ENCODE measurements around the gene ADCYAP1.

ADCYAP1 gene

GRCh38 chr18:905307-905947 lies 756 bp downstream of the ADCYAP1 start:
- TF ChIP-seq ZFP30 (CRISPR knock-in tag; IDR thresholded peaks at IDR 0.05) = no peak
- no peak for TF ChIP-seq RARB (CRISPR knock-in tag; IDR thresholded peaks at IDR 0.05)
- no peak for TF ChIP-seq SNAI2 (CRISPR knock-in tag; IDR thresholded peaks at IDR 0.05)
- TF ChIP-seq TOX (CRISPR knock-in tag; IDR thresholded peaks at IDR 0.05; ENCODE audit: borderline replicate concordance) = no peak
- ATAC-seq = no peak

GRCh38 chr18:905948-906415 lies 1.3 kb downstream of the ADCYAP1 start:
- ATAC-seq = no peak
- TF ChIP-seq PPARA (CRISPR knock-in tag; IDR thresholded peaks at IDR 0.05; ENCODE audit: borderline replicate concordance) = no peak
- no peak for TF ChIP-seq ZC3H10 (CRISPR knock-in tag; IDR thresholded peaks at IDR 0.05)

GRCh38 chr18:906416-907114 lies 1.9 kb downstream of the ADCYAP1 start:
- no peak; the same call in 1 of the 3 replicates for ATAC-seq
- TF ChIP-seq RARB (CRISPR knock-in tag; IDR thresholded peaks at IDR 0.05) (no peak), ZNF8 (CRISPR knock-in tag; IDR thresholded peaks at IDR 0.05) (no peak), ZFP3 (CRISPR knock-in tag; IDR thresholded peaks at IDR 0.05) (no peak), CSDC2 (CRISPR knock-in tag; IDR thresholded peaks at IDR 0.05) (no peak), TOX (CRISPR knock-in tag; IDR thresholded peaks at IDR 0.05; ENCODE audit: borderline replicate concordance) (no peak)

GRCh38 chr18:907115-907884 lies 2.6 kb downstream of the ADCYAP1 start:
- TF ChIP-seq ZNF565 (CRISPR knock-in tag; conservative IDR thresholded peaks at IDR 0.05; ENCODE audit: low read depth) = no peak
- no peak for TF ChIP-seq ZNF70 (CRISPR knock-in tag; IDR thresholded peaks at IDR 0.05)
- TF ChIP-seq TOX (CRISPR knock-in tag; IDR thresholded peaks at IDR 0.05; ENCODE audit: borderline replicate concordance) = no peak
- TF ChIP-seq OSR1 (CRISPR knock-in tag; IDR thresholded peaks at IDR 0.05) = no peak
- TF ChIP-seq BACH2 (CRISPR knock-in tag; IDR thresholded peaks at IDR 0.05; ENCODE audit: borderline replicate concordance) = no peak
- TF ChIP-seq RARB (CRISPR knock-in tag; IDR thresholded peaks at IDR 0.05) = no peak
- no peak for TF ChIP-seq CSDC2 (CRISPR knock-in tag; IDR thresholded peaks at IDR 0.05)
- TF ChIP-seq PATZ1 (CRISPR knock-in tag; IDR thresholded peaks at IDR 0.05; ENCODE audit: borderline replicate concordance) = no peak
- no peak for TF ChIP-seq TCF4 (CRISPR knock-in tag; IDR thresholded peaks at IDR 0.05; ENCODE audit: borderline replicate concordance)
- no peak for TF ChIP-seq ESRRG (CRISPR knock-in tag; IDR thresholded peaks at IDR 0.05)
- TF ChIP-seq CSRNP3 (CRISPR knock-in tag; IDR thresholded peaks at IDR 0.05) = no peak
- TF ChIP-seq ZC3H10 (CRISPR knock-in tag; IDR thresholded peaks at IDR 0.05) = no peak
- no peak for TF ChIP-seq ARNTL (CRISPR knock-in tag; IDR thresholded peaks at IDR 0.05; ENCODE audit: borderline replicate concordance, low read depth)
- TF ChIP-seq ZFP3 (CRISPR knock-in tag; IDR thresholded peaks at IDR 0.05) = no peak
- peak; percentile 20; the same call in 1 of the 3 replicates for ATAC-seq

- ATAC-seq = peak; percentile 21; the same call in 1 of the 3 replicates
- TF ChIP-seq PATZ1 (CRISPR knock-in tag; IDR thresholded peaks at IDR 0.05; ENCODE audit: borderline replicate concordance) = no peak
- no peak for TF ChIP-seq SNAI2 (CRISPR knock-in tag; IDR thresholded peaks at IDR 0.05)
- no peak for TF ChIP-seq CREB5 (CRISPR knock-in tag; IDR thresholded peaks at IDR 0.05; ENCODE audit: low read depth)
- no peak for TF ChIP-seq TCF4 (CRISPR knock-in tag; IDR thresholded peaks at IDR 0.05; ENCODE audit: borderline replicate concordance)
- TF ChIP-seq POU6F1 (CRISPR knock-in tag; IDR thresholded peaks at IDR 0.05; ENCODE audit: borderline replicate concordance, low read depth) = no peak
- TF ChIP-seq CSRNP3 (CRISPR knock-in tag; IDR thresholded peaks at IDR 0.05) = no peak
- TF ChIP-seq ARNTL (CRISPR knock-in tag; IDR thresholded peaks at IDR 0.05; ENCODE audit: borderline replicate concordance, low read depth) = no peak
- TF ChIP-seq ZNF70 (CRISPR knock-in tag; IDR thresholded peaks at IDR 0.05) = no peak
Measured at GRCh38 chr18:907885-908757, 3.5 kb downstream of the ADCYAP1 start.
